Smooth muscle cell (in vitro differentiated cells): ENCODE results near the gene SHANK3. TPM values are rescaled to one million over a fixed set of nuclear protein-coding genes. Genes with fewer than 3 reads are reported as not detected.

Experiments used
- DNase-seq: peaks from one replicate; lab custom pipeline; 2025; ENCODE audit not compliant: unreplicated experiment; lab: John Stamatoyannopoulos, UW
- H2AFZ ChIP-seq: fragments of 200-600 bp; sonication (generic); 2 replicates; pipeline ENCODE4 v1.6.0; 2016; ENCODE audit warnings: antibody characterized with exemption, low read depth, mild to moderate bottlenecking
- H3F3A ChIP-seq: fragments of 200-600 bp; sonication (generic); 2 replicates; pipeline ENCODE4 v1.6.0; 2017; ENCODE audit warnings: antibody characterized with exemption, low read depth
- H3K27ac ChIP-seq: fragments of 200-600 bp; sonication (generic); 2 replicates; pipeline ENCODE4 v1.5.1; 2016; ENCODE audit warnings: low read depth, mild to moderate bottlenecking
- H3K27me3 ChIP-seq: fragments of 200-600 bp; sonication (generic); 2 replicates; pipeline ENCODE4 v1.6.1; 2016; ENCODE audit warnings: low read depth, mild to moderate bottlenecking
- H3K36me3 ChIP-seq: fragments of 200-600 bp; sonication (generic); 2 replicates; pipeline ENCODE4 v1.5.1; 2016; ENCODE audit warnings: low read depth
- H3K4me1 ChIP-seq: fragments of 200-600 bp; sonication (generic); 2 replicates; pipeline ENCODE4 v1.5.1; 2016; ENCODE audit warnings: low read depth
- H3K4me2 ChIP-seq: fragments of 200-600 bp; sonication (generic); 2 replicates; pipeline ENCODE4 v1.6.0; 2016; ENCODE audit warnings: mild to moderate bottlenecking
- H3K4me3 ChIP-seq: fragments of 200-600 bp; sonication (generic); 2 replicates; pipeline ENCODE4 v1.5.1; 2016; ENCODE audit warnings: mild to moderate bottlenecking
- H3K79me2 ChIP-seq: fragments of 200-600 bp; sonication (generic); 2 replicates; pipeline ENCODE4 v1.6.0; 2016; ENCODE audit warnings: low read depth, mild to moderate bottlenecking
- H3K9ac ChIP-seq: fragments of 200-600 bp; sonication (generic); 2 replicates; pipeline ENCODE4 v1.6.0; 2016; ENCODE audit warnings: low read depth
- H3K9me3 ChIP-seq: fragments of 200-600 bp; sonication (generic); replicated peaks from 2 replicates; pipeline ENCODE4 v1.5.1; 2016; ENCODE audit warnings: low read depth
- H4K20me1 ChIP-seq: fragments of 200-600 bp; sonication (generic); 2 replicates; pipeline ENCODE4 v1.6.0; 2016; ENCODE audit warnings: low read depth
- CTCF ChIP-seq: fragments of 200-600 bp; sonication (generic); IDR thresholded peaks from 2 replicates; pipeline ENCODE4 v1.5.1; 2017; ENCODE audit warnings: borderline replicate concordance, mild to moderate bottlenecking, antibody characterized with exemption; ENCODE audit not compliant: insufficient read depth, poor library complexity, severe bottlenecking
- WGBS: methylation state at CpG from one replicate; pipeline ENCODE4 v1.1.7; 2016; ENCODE audit warnings: low lambda C conversion rate; 5-methylcytosine and 5-hydroxymethylcytosine counted together
- polyA plus RNA-seq: library from polyadenylated mRNA; unstranded; fragments of >200 nt; fragmentation: Nextera tagmentation; extraction: Ambion mirVana; gene quantifications from 2 replicates; pipeline ENCODE4 v1.2.1, GENCODE V29; 2016
- total RNA-seq: library from RNA; depleted of rRNA; stranded (reverse); fragments of >200 nt; gene quantifications from 2 replicates; pipeline ENCODE4 v1.2.3, GENCODE V29; 2014

Gene SHANK3
- total and polyA plus RNA-seq, 2 experiments from 2014 or later: 1.9 to 2.0 TPM

- no peak for TF ChIP-seq CTCF
- no peak overlapping the region for H3K4me3 ChIP-seq
- no peaks in the 10 kb centered on the region for H3K4me1 ChIP-seq
- no peak overlapping the region for H3K27ac ChIP-seq
- DNase-seq: no peak
- no peaks in the 10 kb centered on the region for H3K36me3 ChIP-seq
- H3F3A ChIP-seq: no peaks in the 10 kb centered on the region
- H3K27me3 ChIP-seq: no peaks in the 10 kb centered on the region
- WGBS: 96% methylated on average over 17 of the region's 21 CpGs
- H2AFZ ChIP-seq: no peak overlapping the region
- no peaks in the 10 kb centered on the region for H4K20me1 ChIP-seq
- H3K9me3 ChIP-seq: no peaks in the 10 kb centered on the region
- no peak overlapping the region for H3K4me2 ChIP-seq
- H3K9ac ChIP-seq: no peak overlapping the region
- no peaks in the 10 kb centered on the region for H3K79me2 ChIP-seq
Observed at GRCh38 chr22:50683086-50683993, 10.7 kb downstream of the SHANK3 start.

- no peak for DNase-seq
- H3K4me2 ChIP-seq: no peak overlapping the region
- H3K79me2 ChIP-seq: no peaks in the 10 kb centered on the region
- no peak overlapping the region for H3K4me3 ChIP-seq
- 98% methylated on average over 6 of the region's 6 CpGs for WGBS
- no peaks in the 10 kb centered on the region for H3K4me1 ChIP-seq
- no peaks in the 10 kb centered on the region for H3K36me3 ChIP-seq
- H3K9ac ChIP-seq: no peak overlapping the region
- no peaks in the 10 kb centered on the region for H4K20me1 ChIP-seq
- H3F3A ChIP-seq: no peaks in the 10 kb centered on the region
- TF ChIP-seq CTCF: no peak
- H3K27me3 ChIP-seq: no peaks in the 10 kb centered on the region
- H3K27ac ChIP-seq: no peak overlapping the region
- no peak overlapping the region for H2AFZ ChIP-seq
- no peaks in the 10 kb centered on the region for H3K9me3 ChIP-seq
Observed at GRCh38 chr22:50683994-50684371, 11.4 kb downstream of the SHANK3 start.

- DNase-seq: no peak
- H3K9ac ChIP-seq: no peak overlapping the region
- H3K4me2 ChIP-seq: no peak overlapping the region
- no peaks in the 10 kb centered on the region for H3K36me3 ChIP-seq
- no peak overlapping the region for H2AFZ ChIP-seq
- 94% methylated on average over 8 of the region's 8 CpGs for WGBS
- no peak overlapping the region for H3K27ac ChIP-seq
- H3F3A ChIP-seq: no peaks in the 10 kb centered on the region
- H3K4me1 ChIP-seq: no peaks in the 10 kb centered on the region
- no peaks in the 10 kb centered on the region for H4K20me1 ChIP-seq
- H3K9me3 ChIP-seq: no peaks in the 10 kb centered on the region
- H3K27me3 ChIP-seq: no peaks in the 10 kb centered on the region
- no peak for TF ChIP-seq CTCF
- no peak overlapping the region for H3K4me3 ChIP-seq
- no peaks in the 10 kb centered on the region for H3K79me2 ChIP-seq
Observed at GRCh38 chr22:50684501-50684900, 11.9 kb downstream of the SHANK3 start.

- Histone ChIP-seq H3K9ac (no peak overlapping the region), H3F3A (no peaks in the 10 kb centered on the region), H2AFZ (no peak overlapping the region), H4K20me1 (no peaks in the 10 kb centered on the region), H3K4me3 (no peak overlapping the region), H3K9me3 (no peaks in the 10 kb centered on the region), H3K4me1 (no peaks in the 10 kb centered on the region), H3K79me2 (no peaks in the 10 kb centered on the region), H3K27me3 (no peaks in the 10 kb centered on the region), H3K4me2 (no peak overlapping the region), H3K27ac (no peak overlapping the region), H3K36me3 (no peaks in the 10 kb centered on the region)
- no peak for DNase-seq
- no peak for TF ChIP-seq CTCF
- WGBS: 65% methylated on average over 10 of the region's 10 CpGs
Observed at GRCh38 chr22:50684986-50685385, 12.4 kb downstream of the SHANK3 start.
